Stimulated activated CD4-positive, alpha-beta T cell treated with anti-CD3 and anti-CD28 coated beads, Interleukin-4, amount 100 ng/mL, for 1 hour (primary cell): ENCODE data around the gene OSBPL3.

Experiments
- DNase-seq: peaks from one replicate; pipeline ENCODE4 v3.0.0-alpha.2; 2020

OSBPL3 gene

DNA sequence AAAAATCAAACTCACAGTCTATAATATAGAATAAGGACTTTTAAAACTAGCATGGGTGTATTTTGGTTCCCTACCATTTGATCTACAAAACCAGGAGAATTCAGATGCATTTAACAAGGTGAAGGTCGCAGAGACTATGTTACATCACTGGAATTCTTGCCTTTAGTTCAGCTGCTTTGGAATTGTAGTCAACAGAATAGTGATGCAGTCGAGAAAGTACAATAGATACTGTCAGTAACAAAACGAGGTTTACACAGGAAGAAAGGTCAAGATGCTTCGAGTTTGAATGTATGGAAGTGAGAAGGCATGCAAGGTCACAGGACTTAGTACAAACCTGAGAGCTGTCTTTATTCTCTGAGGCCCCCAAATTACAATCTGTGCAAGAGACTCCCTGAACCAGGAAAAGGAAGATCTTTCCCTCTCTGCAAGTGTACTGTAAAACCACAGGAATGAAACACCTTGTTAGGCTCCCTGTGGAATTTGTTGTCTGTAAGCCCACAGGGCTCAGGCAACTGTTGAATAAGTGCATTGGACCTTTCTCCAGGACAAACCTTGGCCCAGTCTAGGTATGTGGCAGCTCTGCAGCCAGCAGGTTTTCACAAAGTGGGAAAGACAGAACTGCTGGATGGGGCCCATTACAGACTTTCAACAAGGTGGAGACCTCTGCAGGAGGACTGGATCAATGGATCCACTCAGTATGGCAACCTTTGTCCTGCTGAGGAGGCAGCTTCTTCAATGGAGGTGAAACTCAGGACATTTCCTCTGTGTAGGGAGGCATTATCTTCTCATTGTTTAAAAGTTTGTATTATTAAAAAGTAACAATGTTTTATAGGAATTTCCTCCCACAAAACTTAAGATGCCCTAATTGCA, 121.6 kb downstream of the OSBPL3 start:
- no peak for DNase-seq

GRCh38 chr7:24857623-24858022, 122.4 kb downstream of the OSBPL3 start:
- DNase-seq = no peak

- DNase-seq = no peak
These were observed 125.1 kb downstream of the OSBPL3 start for GRCh38 chr7:24854866-24855265.

GRCh38 chr7:24851786-24852185, 128.2 kb downstream of the OSBPL3 start:
- DNase-seq = peak; percentile 14

- DNase-seq = no peak
These were observed 131.1 kb downstream of the OSBPL3 start for GRCh38 chr7:24848878-24849277.

- no peak for DNase-seq
These were observed 132.2 kb downstream of the OSBPL3 start for GRCh38 chr7:24847754-24848153.

GRCh38 chr7:24843821-24844434, 136.1 kb downstream of the OSBPL3 start:
- no peak for DNase-seq

- no peak for DNase-seq
These were observed 137.3 kb downstream of the OSBPL3 start for GRCh38 chr7:24842449-24843241.

DNA sequence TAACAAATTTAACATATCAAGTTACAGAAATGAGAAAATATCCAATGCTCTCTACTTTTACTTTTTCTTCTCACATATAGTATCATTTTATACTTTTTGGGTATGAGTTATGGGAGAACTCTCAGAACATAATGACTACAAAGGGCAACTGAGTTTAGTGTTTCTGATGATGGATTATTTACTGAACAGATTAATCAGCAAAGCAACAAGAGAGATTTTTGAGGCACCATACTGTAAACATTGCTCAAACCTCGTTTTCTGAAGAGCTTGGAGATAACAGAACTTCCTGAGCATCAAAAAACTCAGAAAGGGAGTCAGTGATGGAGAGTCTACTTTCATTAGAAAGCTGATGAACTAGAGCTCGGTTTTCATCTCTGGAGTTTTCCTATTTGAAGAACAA, 137.9 kb downstream of the OSBPL3 start:
- no peak for DNase-seq

- DNase-seq = no peak
These were observed 139.4 kb downstream of the OSBPL3 start for GRCh38 chr7:24840563-24840962.

DNA sequence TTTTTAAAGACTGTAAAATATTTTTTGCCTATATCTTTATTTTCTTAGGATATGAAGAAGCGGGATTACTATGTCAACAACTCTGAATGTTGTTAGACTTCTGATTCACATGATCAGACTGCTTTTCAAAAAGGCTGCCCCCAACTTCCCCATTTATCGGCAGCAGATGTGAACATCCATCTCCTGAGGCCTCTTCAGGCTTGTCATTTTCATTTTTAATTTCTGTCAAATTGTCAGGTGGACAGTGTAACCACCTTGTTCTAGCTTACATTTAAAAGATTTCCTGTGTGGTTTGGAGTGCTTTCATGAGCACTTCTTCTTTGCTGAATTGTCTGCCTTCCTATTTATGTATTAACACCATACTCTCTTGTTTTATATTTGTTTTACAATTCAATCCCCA, 143.9 kb downstream of the OSBPL3 start:
- no peak for DNase-seq

DNA sequence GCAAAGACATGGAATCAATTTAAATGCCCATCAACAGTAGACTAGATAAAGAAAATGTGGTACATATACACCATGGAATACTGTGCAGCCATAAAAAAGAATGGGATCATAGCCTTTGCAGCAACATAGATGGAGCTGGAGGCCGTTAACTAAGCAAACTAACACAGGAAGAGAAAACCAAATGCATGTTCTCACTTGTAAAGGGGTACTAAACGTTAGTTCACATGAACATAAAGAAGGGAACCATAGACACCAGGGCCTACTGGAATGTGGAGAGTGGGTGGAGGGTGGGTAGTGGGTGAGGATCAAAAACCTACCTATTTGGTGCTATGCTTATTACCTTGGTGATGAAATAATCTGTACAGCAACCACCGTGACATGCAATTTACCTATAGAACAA, 144.3 kb downstream of the OSBPL3 start:
- DNase-seq = no peak

DNA sequence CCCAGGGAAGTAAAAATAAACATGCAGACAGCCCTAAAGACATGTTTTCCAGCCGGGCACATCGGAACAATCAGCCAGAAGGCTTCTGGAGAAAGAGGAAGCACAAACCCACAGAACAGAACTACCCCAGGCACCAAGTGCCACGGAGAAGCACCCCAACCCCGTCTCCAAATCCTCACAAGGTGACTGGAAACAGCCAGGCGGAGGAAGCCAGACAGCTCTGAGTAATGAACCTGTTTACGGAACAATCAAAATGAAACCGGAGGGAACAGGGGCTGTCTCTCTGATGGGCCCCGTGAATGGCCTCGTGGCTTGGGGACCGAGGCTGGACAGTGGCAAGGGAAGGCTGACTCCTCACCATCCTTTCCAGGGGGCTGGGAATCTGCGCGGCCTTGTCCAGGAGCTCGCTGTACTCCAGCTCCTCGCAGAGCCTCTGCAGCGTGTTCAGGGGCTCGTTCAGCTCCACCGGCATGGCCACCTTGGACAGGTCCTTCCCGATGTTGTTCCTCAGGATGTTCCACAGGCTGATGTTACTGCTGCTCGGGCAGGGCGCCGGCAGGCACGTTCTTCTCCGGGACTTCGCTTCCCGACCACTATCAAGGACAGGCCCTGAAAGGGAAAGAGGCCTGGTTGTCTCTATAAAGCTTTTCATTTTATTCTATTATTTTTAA, 145.7 kb downstream of the OSBPL3 start:
- no peak for DNase-seq

DNA sequence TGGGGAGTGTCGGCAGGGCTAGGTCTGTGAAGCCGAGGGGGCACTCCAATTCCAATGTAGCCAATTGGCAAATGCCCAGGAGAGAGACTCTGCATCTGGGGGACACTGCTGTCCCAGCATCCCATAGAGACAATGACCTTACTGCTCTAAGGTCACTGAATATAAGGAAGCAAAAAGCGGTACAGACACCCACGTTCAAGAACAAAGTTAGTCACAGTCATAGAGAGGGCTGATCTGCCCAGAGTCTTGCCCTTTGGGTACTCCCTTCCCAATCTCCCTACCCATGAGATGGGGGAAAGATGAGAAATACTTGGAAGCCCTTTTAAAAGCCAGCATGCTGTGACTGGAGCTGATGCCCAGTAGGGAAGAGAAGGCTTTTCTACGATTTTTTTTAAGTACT, 146.4 kb downstream of the OSBPL3 start:
- DNase-seq = no peak

GRCh38 chr7:24831240-24831639, 148.7 kb downstream of the OSBPL3 start:
- DNase-seq = no peak

- DNase-seq = no peak
These were observed 149.4 kb downstream of the OSBPL3 start for GRCh38 chr7:24830440-24831050.

DNA sequence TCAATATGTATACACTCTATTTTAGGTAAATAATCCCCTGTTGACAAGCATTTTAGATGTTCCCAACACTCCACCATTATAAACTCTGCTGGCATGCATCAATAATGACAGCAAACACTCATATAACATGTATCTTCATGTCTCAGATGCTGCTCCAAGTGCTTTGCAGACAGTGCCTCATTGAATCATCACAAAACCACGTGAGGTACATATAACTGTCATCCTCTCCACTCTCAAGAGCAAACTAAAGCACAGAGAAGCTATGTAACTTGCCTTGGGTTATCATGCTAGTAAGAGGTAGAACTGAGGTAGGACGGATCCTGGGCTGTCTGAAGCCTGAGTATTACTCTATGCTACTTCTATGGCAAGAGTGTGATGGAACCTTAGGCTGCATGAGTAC, 150.2 kb downstream of the OSBPL3 start:
- DNase-seq = no peak

GRCh38 chr7:24828891-24829661, 150.9 kb downstream of the OSBPL3 start:
- DNase-seq = no peak

DNA sequence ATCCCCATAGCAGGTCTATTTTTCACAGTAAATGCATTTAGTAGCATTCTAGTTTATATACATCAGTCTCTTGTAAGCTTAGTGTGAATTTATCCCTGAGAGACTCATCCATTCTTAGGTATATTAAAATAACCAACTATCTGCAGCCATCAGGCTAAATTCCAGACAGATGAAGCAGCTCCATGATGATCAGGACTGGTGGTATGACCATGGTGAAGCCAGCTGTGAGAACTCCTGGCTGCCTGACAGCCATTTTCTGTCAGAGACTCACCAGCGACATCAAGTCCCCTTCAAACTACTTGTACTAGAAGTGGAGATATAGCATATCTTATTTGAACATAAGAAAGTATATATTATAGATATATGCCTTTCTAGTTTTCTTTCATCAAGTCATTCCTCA, 152.4 kb downstream of the OSBPL3 start:
- no peak for DNase-seq

- DNase-seq = no peak
These were observed 153.0 kb downstream of the OSBPL3 start for GRCh38 chr7:24827027-24827426.

DNA sequence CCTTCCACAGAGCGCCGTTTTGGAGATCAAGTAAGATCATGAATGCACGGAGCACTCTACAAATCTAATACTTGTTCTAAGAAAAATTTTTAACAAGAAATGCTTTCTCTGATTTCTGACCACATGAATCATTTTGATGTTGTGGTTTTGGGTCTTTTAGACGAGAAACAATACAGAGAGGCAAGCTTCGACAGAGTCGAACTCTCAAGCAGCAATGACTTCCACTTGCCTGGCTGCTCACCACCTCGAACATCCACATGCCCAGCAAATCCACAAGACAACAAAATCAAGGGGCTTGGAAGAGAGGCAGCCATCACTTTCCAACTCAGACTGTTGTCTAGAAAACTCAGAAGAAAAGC, 153.3 kb downstream of the OSBPL3 start:
- no peak for DNase-seq
